T-helper 2 cell treated with Interferon-gamma antibody and Interleukin-4, amounts not matched to agents 5 μg/mL and 100 μg/mL, for 36 hours (primary cell): Measurements from ENCODE around the gene SMIM32.

ENCODE experiments used
- DNase-seq: peaks from one replicate; pipeline ENCODE4 v3.0.0; 2021; ENCODE audit warnings: low spot score
- H3K27ac Mint-ChIP-seq: one replicate; pipeline ENCODE4 v1.8.0; 2021; ENCODE audit warnings: mild to moderate bottlenecking, mixed read lengths
- H3K27me3 Mint-ChIP-seq: one replicate; pipeline ENCODE4 v1.8.0; 2021; ENCODE audit warnings: low read depth, mixed read lengths
- H3K36me3 Mint-ChIP-seq: one replicate; pipeline ENCODE4 v1.8.0; 2021; ENCODE audit warnings: low read depth, mixed read lengths
- H3K4me1 Mint-ChIP-seq: one replicate; pipeline ENCODE4 v1.8.0; 2021; ENCODE audit warnings: low read depth, mixed read lengths
- H3K4me3 Mint-ChIP-seq: one replicate; pipeline ENCODE4 v1.8.0; 2022; ENCODE audit warnings: mild to moderate bottlenecking, moderate library complexity, mixed read lengths
- H3K9me3 Mint-ChIP-seq: one replicate; pipeline ENCODE4 v1.8.0; 2021; ENCODE audit warnings: mixed read lengths

SMIM32 gene

DNA sequence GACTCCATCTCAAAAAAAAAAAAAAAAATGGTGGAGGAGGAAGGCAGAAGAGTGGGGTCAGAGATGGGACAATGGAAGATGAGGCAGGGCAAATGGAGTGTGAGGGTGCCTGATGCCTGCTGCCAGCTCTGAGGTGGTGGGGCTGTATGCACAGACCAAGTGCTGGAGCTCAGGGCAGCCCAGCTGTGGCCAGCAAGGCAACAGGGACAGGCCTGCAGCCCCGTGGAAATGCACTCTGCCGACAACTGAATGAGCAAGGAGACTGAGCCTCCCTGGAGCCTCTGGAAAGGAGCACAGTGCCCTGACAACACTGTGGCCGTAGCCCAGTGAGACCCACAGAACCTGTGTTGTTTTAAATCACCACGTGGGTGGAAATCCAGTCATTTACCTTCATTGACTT, 22.9 kb upstream of the SMIM32 start:
- Mint-ChIP-seq H3K36me3 (no peaks in the 10 kb centered on the region), H3K27me3 (peaks cover 2% of the 10 kb centered on the region), H3K27ac (no peak overlapping the region), H3K4me3 (no peak overlapping the region), H3K4me1 (no peaks in the 10 kb centered on the region), H3K9me3 (no peaks in the 10 kb centered on the region)
- no peak for DNase-seq

DNA sequence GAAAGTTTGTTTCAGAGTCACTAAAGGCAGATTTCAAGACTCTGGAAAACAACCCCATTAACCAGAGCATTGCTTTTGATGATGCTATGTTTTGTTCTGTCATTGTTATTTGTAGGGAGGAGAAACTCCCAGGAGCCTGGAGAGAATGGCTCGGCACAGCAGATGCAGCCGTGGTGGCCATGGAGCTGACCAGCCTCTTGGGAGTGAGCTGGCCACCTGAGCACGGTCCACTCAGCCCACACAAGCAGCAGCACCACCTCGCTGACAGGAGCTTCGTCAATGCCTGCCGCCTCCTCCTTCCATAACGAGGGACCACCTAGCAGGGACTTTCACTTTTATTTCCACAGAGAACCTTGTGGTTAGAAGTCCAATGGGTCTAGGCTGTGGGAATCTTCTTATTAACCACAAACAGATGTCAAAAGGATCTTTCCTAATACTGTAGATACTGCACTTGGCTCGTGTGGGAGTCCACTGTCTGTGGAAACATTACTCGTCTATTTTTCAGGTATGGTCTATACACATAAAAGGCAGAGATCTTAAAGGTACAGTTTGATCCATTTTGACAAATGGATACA, 21.0 kb upstream of the SMIM32 start:
- DNase-seq: no peak
- Mint-ChIP-seq H3K36me3 (no peaks in the 10 kb centered on the region), H3K4me1 (no peaks in the 10 kb centered on the region), H3K27ac (no peak overlapping the region), H3K4me3 (no peak overlapping the region), H3K9me3 (no peaks in the 10 kb centered on the region), H3K27me3 (peaks cover 2% of the 10 kb centered on the region)

DNA sequence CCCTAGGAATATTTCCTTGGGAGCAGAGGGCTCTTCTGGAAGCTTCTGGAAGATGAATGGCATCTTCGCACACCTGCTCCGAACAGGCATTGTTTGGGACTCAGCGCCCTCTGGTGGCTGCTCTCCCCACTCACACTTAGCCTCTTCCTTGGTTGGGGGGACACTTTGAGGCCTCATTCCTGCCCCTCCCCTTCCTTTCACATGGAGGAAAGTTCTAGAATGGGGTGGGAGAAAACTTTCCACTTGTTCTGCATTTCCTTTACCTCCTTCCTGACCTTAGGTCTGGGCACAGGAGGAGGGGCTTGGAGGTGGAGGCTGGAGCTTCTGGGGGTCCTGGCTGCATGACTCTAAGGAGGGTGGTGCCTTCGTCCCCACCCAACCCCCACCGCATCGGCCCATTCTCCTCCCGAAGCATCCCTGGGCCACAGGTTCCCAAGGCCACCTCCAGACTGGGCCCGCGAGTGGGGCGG, 19.3 kb upstream of the SMIM32 start:
- peak; percentile 15 for DNase-seq
- Mint-ChIP-seq H3K9me3 (no peaks in the 10 kb centered on the region), H3K4me3 (no peak overlapping the region), H3K27ac (no peak overlapping the region), H3K4me1 (no peaks in the 10 kb centered on the region), H3K27me3 (peaks cover 2% of the 10 kb centered on the region), H3K36me3 (no peaks in the 10 kb centered on the region)

DNA sequence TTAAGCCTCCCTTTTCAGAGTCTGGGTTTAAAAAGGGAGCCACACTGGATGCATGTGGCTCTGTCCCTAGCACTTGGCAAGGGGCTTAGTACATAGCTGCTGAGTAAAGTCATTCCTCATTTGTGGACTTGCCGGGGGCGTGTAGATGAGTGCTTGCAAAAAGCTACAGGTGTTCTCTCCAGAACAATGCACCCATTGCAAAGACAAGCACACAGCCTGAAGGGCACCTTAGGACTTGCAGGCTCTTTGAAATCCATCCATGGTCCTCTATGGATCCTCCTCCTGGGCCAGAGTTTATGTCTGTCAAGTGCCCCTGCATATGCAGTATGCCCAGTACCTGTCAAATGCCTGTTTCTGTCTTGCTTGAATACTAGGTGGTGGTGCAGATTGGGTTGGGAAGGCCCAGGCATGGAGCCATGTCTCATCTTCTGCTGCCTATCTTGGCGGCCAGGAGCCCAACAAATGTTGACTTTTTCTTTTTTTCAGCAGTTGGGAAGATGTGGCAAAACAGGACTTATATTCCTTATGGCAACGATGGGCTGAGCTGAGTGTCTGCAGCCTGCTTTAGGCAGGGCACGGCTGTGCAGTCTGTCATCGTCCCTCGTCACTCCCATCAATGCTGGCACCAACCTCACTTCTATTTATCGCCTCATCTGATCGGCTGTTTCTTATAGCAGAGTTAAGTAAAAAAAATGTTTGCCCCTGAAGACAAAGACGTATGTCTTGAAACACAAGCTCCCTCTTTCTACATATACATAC, 18.5 kb upstream of the SMIM32 start:
- Mint-ChIP-seq H3K36me3 (no peaks in the 10 kb centered on the region), H3K4me1 (no peaks in the 10 kb centered on the region), H3K9me3 (no peaks in the 10 kb centered on the region), H3K27me3 (peaks cover 2% of the 10 kb centered on the region), H3K4me3 (no peak overlapping the region), H3K27ac (no peak overlapping the region)
- no peak for DNase-seq

DNA sequence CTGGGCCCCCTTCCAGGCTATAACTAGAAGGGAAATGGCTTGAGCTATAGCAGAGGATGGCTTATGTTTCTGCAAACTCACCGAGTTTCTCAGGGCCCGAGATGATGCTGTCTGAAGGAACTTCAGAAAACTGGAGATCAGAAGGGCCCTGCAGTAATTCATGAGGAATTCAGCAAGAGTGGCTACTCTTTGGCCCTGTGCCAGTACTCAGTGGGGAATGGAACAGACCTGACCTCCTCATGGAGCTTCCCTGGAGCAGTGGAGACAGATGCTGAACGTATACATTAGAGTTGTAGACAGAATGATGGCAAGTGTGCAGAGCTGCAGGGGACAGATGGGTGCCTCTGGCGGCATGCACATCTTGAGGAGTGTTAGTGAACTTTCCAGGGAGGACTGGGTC, 17.3 kb upstream of the SMIM32 start:
- no peaks in the 10 kb centered on the region for H3K4me1 Mint-ChIP-seq
- H3K36me3 Mint-ChIP-seq: no peaks in the 10 kb centered on the region
- H3K4me3 Mint-ChIP-seq: no peak overlapping the region
- peaks cover 2% of the 10 kb centered on the region for H3K27me3 Mint-ChIP-seq
- H3K9me3 Mint-ChIP-seq: no peaks in the 10 kb centered on the region
- no peak for DNase-seq
- H3K27ac Mint-ChIP-seq: no peak overlapping the region

DNA sequence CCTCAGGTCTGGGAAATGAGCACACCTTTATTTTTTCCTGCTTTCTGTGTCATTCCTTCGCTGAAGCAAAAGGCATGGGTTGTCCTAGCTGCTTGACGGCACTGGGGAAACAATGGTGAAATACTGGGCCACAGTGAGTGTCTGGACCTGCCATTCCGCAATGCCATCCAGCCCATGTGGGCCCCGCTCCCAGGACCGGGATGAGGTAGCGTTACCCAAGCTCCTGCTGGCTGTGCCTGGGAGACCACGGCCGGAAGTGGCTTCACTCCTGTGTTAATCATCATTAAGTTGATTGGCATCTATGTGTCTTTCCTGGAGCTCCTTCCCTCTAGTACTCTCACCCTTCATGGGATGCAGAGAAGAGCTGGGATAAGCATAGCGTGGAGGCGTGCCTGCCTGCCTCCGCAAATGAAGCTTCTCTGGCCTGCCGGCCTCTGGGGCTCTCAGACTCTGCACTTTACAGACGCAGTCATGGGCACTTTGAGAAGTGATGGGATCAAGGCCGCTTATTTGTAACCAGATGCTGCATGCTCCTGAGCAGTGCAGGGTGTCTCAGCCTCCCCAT, 16.5 kb upstream of the SMIM32 start:
- H3K36me3 Mint-ChIP-seq: no peaks in the 10 kb centered on the region
- H3K4me1 Mint-ChIP-seq: no peaks in the 10 kb centered on the region
- DNase-seq: no peak
- H3K27ac Mint-ChIP-seq: no peak overlapping the region
- H3K4me3 Mint-ChIP-seq: no peak overlapping the region
- peaks cover 4% of the 10 kb centered on the region for H3K27me3 Mint-ChIP-seq
- H3K9me3 Mint-ChIP-seq: no peaks in the 10 kb centered on the region

DNA sequence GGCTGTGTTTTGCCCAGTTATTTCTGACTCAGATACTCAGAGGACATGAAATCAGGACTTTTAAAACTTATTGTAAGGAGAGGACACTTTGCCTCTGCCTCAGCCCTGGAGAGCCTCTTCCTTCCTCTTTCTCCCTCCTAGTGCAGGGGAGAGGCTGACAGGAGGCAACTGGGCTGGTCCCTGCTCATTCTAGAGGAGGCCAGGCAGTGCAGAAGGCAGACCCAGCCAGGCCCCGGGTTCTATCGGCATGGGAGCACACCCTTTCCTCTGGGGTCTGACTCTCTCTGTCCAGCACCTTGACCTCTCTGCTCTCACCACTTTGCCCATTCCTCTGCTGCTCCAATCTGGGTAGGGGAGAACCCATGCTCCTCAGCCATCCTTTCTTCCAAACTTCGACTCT, 16.0 kb upstream of the SMIM32 start:
- H3K9me3 Mint-ChIP-seq: no peaks in the 10 kb centered on the region
- H3K4me1 Mint-ChIP-seq: no peaks in the 10 kb centered on the region
- peaks cover 7% of the 10 kb centered on the region for H3K27me3 Mint-ChIP-seq
- no peak overlapping the region for H3K4me3 Mint-ChIP-seq
- H3K27ac Mint-ChIP-seq: no peak overlapping the region
- DNase-seq: no peak
- H3K36me3 Mint-ChIP-seq: no peaks in the 10 kb centered on the region

DNA sequence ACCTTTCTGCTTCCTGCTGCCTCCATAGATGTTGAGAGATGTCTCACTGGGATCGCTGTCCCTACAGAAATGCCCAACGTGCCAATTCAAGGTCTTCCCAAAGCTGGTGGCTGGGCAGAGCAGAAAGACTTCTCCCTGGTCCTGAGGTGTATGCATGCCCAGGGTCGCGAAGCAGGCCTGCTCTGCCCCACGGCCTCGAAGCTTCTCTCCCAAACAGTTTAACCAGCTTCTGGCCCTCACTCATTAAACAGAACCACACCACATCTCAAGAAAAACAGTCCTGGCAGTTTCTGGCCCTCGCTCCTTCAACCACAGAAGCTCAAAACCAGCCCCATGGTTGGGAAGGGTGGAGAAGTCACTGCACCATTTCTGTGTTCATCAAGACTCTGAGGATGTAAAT, 14.7 kb upstream of the SMIM32 start:
- peaks cover 15% of the 10 kb centered on the region for H3K27me3 Mint-ChIP-seq
- no peak overlapping the region for H3K4me3 Mint-ChIP-seq
- no peaks in the 10 kb centered on the region for H3K9me3 Mint-ChIP-seq
- no peaks in the 10 kb centered on the region for H3K4me1 Mint-ChIP-seq
- no peaks in the 10 kb centered on the region for H3K36me3 Mint-ChIP-seq
- DNase-seq: no peak
- no peak overlapping the region for H3K27ac Mint-ChIP-seq

DNA sequence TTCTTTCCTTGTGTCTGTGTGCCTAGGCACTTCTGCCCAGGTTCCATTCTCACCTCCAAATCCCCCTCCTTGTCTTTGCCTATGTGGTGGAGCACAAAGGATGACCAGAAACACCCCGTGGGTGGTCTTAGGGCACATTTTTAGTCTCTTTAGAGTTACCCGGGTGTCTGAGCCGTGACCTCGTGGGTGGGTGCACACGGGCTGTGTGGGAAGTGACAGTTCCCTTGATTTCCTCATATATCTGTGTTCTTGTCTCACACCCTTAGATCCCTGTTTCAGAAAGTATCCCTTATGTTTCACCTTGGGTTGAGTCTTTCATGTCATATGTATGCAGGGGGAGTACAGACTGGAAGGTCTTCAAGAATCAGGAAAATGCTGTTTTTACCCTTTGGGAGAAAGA, 13.4 kb upstream of the SMIM32 start:
- Mint-ChIP-seq H3K4me3 (no peak overlapping the region), H3K27me3 (peaks cover 21% of the 10 kb centered on the region), H3K4me1 (no peaks in the 10 kb centered on the region), H3K36me3 (no peaks in the 10 kb centered on the region), H3K9me3 (no peaks in the 10 kb centered on the region), H3K27ac (no peak overlapping the region)
- DNase-seq: no peak

DNA sequence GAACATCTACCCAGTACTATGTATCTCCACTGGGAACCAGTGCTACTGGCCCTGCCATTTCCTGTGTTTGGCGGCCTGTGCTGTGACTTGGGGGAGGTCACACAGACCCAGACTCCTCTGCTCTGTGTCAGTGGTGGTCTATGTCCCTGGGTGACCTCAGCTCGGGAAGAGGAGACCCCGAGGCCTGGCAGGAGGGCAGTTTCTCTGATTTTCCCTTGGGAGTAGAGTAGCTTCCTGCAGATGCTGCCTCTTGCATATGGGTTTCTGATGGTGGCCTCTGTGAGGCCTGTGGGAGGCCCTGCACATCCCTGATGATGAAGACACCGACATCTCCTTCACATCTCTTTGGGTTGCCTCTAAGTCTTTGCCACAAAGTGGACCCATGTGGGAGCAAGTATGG, 13.0 kb upstream of the SMIM32 start:
- no peaks in the 10 kb centered on the region for H3K36me3 Mint-ChIP-seq
- no peak for DNase-seq

DNA sequence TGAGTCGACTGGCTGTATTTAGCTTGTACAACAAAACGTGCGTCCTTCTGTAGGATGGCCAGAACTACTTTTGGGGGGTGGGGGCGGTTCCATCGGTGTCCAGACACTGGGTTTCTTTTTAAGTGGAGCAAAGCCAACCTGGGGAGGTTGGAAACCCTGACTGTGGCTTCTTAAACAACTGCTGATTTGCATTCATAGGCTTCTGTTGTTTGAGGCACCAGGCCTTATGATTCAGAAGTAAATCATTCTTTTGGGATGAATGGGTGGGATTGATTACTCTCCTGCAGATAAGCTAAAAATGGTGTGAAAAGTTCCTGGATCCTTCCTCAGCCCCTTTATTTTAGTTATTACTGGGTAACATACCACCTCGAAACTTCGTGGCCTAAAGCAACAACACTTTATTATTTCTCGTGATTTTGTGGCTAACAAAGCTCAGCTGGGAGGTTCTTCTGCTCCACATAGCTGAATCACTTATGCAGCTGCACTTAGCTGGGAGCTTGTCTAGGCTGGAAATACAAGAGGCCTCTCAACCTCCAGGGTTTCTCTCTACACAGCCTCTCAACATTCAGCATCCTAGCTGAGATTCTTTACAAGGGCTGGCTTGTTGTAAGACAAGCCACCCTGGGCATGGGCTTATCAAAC, 12.2 kb upstream of the SMIM32 start:
- H3K9me3 Mint-ChIP-seq: no peaks in the 10 kb centered on the region
- no peaks in the 10 kb centered on the region for H3K36me3 Mint-ChIP-seq
- H3K27me3 Mint-ChIP-seq: peaks cover 23% of the 10 kb centered on the region
- no peaks in the 10 kb centered on the region for H3K4me1 Mint-ChIP-seq
- H3K4me3 Mint-ChIP-seq: no peak overlapping the region
- no peak for DNase-seq
- no peak overlapping the region for H3K27ac Mint-ChIP-seq

More for the DNA sequence above, 13.0 kb upstream of the SMIM32 start:
- H3K4me3 Mint-ChIP-seq: no peak overlapping the region
- H3K9me3 Mint-ChIP-seq: no peaks in the 10 kb centered on the region
- H3K4me1 Mint-ChIP-seq: no peaks in the 10 kb centered on the region
- H3K27ac Mint-ChIP-seq: no peak overlapping the region
- peaks cover 21% of the 10 kb centered on the region for H3K27me3 Mint-ChIP-seq

DNA sequence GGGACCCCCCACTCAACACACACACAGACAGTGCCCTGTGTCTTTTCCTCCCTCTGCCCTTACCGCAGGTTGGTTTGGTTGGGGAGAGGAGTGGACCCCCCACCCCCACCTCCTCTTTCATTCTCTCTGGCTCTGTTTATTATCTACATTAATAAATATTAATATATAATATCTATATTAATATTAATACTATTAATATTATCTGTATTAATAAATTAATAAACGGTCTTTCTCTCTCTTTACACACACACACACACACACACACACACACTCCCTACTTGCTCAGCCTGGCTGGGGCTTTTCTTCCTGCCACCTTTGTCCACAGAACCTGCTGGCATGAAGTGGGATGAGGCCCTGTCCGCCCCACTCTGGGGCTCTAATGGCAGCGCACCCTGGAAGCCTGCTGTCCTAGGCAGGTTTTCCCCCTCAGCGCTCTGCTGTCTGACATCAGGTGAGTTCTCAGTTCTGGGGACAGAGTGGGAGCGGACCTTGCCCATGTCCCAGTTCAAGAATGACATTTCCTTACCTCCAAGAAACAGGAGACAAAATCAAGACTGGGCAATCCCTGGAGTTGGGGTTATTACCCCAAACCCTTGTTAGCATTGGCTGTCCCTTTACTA, 10.5 kb upstream of the SMIM32 start:
- no peak for DNase-seq
- Mint-ChIP-seq H3K4me3 (no peak overlapping the region), H3K36me3 (no peaks in the 10 kb centered on the region), H3K27me3 (peaks cover 23% of the 10 kb centered on the region), H3K27ac (no peak overlapping the region), H3K4me1 (no peaks in the 10 kb centered on the region), H3K9me3 (no peaks in the 10 kb centered on the region)

DNA sequence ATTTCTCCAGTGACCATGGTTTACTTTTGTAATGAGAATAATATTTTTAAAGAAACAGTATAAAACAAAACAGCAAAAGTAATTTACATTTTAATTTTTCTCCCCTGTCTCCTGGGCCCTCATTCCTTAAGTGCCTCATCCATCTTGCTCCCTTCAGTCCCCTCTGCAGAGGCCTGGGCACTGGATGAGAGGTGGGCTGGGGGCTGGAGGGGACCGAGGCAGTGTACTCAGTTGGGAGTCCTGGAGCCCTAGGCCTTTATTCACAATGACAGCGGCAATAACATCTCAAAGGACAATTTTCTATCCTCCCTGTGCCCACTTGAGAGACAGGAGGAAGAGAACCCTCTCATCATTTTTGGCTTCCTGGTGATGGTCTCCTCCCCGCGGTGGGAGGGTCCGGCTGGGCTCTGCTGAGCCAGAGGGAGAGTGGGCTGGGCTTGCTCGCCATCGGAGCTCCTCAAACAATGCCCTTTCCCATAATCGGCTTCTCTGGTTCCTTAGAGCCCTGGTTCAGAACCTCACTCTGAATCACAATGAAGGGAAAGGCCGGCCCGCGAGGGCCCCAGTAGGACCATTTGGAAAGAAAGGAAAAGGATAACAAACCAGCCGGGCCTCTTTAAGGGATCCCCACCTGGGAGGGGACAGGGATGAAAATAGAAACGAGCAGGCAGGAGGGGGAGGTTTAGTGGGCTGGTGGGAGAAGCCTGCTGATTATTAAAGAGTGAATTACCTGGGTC, 9.7 kb upstream of the SMIM32 start:
- Mint-ChIP-seq H3K27ac (no peak overlapping the region), H3K4me3 (no peak overlapping the region)

More for the DNA sequence above, 9.7 kb upstream of the SMIM32 start:
- Mint-ChIP-seq H3K9me3 (no peaks in the 10 kb centered on the region), H3K36me3 (no peaks in the 10 kb centered on the region), H3K4me1 (no peaks in the 10 kb centered on the region), H3K27me3 (peaks cover 23% of the 10 kb centered on the region)
- DNase-seq: no peak
